Thyroid gland (tissue), 4 donors: Measurements from ENCODE around the gene EMILIN1. TPM values are rescaled to one million over a fixed set of nuclear protein-coding genes. Genes with fewer than 3 reads are reported as not detected.

ENCODE experiments used
- DNase-seq, 2 donors: peaks; one replicate each; pipeline ENCODE4 v3.0.0-alpha.2; 2019
- H3K27ac ChIP-seq, 3 donors: fragments of 200-600 bp; sonication (generic); 1 replicate in 2 of 3; 2 replicates in 1 of 3; pipeline ENCODE4 v1.5.1; 2016 to 2019; ENCODE audit warnings: mild to moderate bottlenecking in 1 of 3, moderate library complexity in 1 of 3
- H3K27me3 ChIP-seq: fragments of 200-600 bp; sonication (generic); one replicate; pipeline ENCODE4 v1.5.1; 2019
- H3K36me3 ChIP-seq, 2 donors: fragments of 200-600 bp; sonication (generic); one replicate each; pipeline ENCODE4 v1.5.1; 2016 to 2019
- H3K4me1 ChIP-seq, 2 donors: fragments of 200-600 bp; sonication (generic); one replicate each; pipeline ENCODE4 v1.5.1; 2017 to 2019
- H3K4me3 ChIP-seq, 3 donors: fragments of 200-600 bp; sonication (generic); replicated peaks in 1 of 3; 1 replicate in 2 of 3; 2 replicates in 1 of 3; pipeline ENCODE4 v1.5.1; 2016; ENCODE audit warnings: mild to moderate bottlenecking in 1 of 3
- H3K9me3 ChIP-seq: fragments of 200-600 bp; sonication (generic); one replicate; pipeline ENCODE4 v1.5.1; 2017
- POLR2A ChIP-seq, 2 donors: fragments of 450-650 bp; IDR thresholded peaks; one replicate each; pipeline ENCODE4 v1.6.1; 2017; ENCODE audit warnings: antibody characterized with exemption in 2 of 2, mild to moderate bottlenecking in 2 of 2, moderate library complexity in 1 of 2
- WGBS, 2 donors: methylation state at CpG; one replicate each; pipeline ENCODE4 v1.1.5; 2017; 5-methylcytosine and 5-hydroxymethylcytosine counted together
- intact Hi-C: fragments of 100-400 bp; cut with DNase I; formaldehyde crosslinking; loops from one replicate; pipeline ENCODE4 v1.15.1; 2023
- total RNA-seq, 4 donors: library from RNA; depleted of rRNA; stranded (reverse); fragments of >200 nt; gene quantifications; one replicate each; pipeline ENCODE4 v1.2.3, GENCODE V29; 2016
- TF ChIP-seq, protein P1 (sequence below), 6 experiments: fragments of 200-600 bp in 3 of 6; fragments of 450-650 bp in 3 of 6; sonication (generic) in 3 of 6; IDR thresholded peaks; one replicate each; pipeline ENCODE4 v1.5.1; 2016 to 2019; ENCODE audit warnings: antibody characterized with exemption in 6 of 6, mild to moderate bottlenecking in 2 of 6, inconsistent platforms in 1 of 6, moderate library complexity in 1 of 6

The EMILIN1 gene
- total RNA-seq, 4 donors from 2014 or later: 18.6 to 45.4 (median 29.3) TPM

DNA sequence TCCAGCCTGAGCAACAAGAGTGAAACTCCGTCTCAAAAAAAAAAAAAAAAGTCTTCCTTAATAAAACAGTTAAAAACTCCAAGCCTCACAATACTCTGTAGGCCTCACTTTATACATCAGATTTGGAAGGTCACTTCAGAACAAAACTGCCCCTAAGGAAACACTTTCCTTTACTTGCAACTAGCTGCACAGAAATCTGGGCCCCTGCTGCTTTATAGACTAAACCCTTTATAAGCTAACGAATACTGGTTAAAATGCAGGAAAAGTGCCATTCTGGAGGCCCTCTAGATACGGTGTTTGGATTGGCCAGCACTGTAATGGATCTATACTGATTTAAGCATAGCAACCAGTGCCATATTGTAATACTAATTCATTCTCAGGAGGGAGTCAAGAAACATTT is 46.7 kb downstream of the EMILIN1 start:
- H3K9me3 ChIP-seq: no peaks in the 10 kb centered on the region
- no peak overlapping the region for H3K4me3 ChIP-seq
- H3K27me3 ChIP-seq: no peaks in the 10 kb centered on the region
- peaks cover 0 to 10% of the 10 kb centered on the region in 2 donors for H3K4me1 ChIP-seq
- DNase-seq: no peak
- TF ChIP-seq, protein P1, sequence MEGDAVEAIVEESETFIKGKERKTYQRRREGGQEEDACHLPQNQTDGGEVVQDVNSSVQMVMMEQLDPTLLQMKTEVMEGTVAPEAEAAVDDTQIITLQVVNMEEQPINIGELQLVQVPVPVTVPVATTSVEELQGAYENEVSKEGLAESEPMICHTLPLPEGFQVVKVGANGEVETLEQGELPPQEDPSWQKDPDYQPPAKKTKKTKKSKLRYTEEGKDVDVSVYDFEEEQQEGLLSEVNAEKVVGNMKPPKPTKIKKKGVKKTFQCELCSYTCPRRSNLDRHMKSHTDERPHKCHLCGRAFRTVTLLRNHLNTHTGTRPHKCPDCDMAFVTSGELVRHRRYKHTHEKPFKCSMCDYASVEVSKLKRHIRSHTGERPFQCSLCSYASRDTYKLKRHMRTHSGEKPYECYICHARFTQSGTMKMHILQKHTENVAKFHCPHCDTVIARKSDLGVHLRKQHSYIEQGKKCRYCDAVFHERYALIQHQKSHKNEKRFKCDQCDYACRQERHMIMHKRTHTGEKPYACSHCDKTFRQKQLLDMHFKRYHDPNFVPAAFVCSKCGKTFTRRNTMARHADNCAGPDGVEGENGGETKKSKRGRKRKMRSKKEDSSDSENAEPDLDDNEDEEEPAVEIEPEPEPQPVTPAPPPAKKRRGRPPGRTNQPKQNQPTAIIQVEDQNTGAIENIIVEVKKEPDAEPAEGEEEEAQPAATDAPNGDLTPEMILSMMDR (IDR thresholded peaks at IDR 0.05): no peak
- TF ChIP-seq POLR2A (IDR thresholded peaks at IDR 0.05): no peak
- intact Hi-C loops: no loop called here
- no peaks in the 10 kb centered on the region for H3K36me3 ChIP-seq
- no peak overlapping the region for H3K27ac ChIP-seq
- WGBS, 2 donors: 83 to 90% methylated on average over 3 of the region's 3 CpGs

DNA sequence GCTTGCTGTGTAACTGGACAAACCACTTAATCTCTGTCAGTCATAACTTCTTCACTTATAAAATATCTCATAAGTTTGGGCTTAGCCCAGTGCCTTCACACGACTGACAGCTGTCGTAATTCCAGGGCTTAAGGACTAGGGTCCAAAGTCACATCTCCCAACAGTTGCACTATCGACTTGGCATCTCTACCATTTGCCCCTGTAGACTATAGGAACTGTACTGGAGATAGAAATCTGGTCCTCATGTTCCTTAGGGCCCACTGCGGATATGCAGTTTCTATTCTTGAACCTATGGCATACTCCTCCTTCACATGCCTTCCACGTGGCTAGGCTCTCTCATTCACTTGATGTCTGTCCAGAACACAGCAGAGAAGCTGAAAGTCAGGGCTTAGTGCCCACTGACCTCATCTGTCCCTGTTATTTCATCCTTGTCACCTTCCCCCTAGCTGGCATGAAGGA is 47.9 kb downstream of the EMILIN1 start:
- Histone ChIP-seq H3K27me3 (no peaks in the 10 kb centered on the region), H3K4me3 (no peak overlapping the region), H3K4me1 (peaks cover 0 to 10% of the 10 kb centered on the region in 2 donors), H3K36me3 (peaks cover 10% of the 10 kb centered on the region in 2 donors), H3K9me3 (no peaks in the 10 kb centered on the region), H3K27ac (no peak overlapping the region)
- intact Hi-C loops: no loop called here
- TF ChIP-seq, protein P1 (IDR thresholded peaks at IDR 0.05): no peak
- TF ChIP-seq POLR2A (IDR thresholded peaks at IDR 0.05): no peak
- 62 to 65% methylated on average over 5 of the region's 5 CpGs for WGBS, 2 donors
- no peak for DNase-seq

DNA sequence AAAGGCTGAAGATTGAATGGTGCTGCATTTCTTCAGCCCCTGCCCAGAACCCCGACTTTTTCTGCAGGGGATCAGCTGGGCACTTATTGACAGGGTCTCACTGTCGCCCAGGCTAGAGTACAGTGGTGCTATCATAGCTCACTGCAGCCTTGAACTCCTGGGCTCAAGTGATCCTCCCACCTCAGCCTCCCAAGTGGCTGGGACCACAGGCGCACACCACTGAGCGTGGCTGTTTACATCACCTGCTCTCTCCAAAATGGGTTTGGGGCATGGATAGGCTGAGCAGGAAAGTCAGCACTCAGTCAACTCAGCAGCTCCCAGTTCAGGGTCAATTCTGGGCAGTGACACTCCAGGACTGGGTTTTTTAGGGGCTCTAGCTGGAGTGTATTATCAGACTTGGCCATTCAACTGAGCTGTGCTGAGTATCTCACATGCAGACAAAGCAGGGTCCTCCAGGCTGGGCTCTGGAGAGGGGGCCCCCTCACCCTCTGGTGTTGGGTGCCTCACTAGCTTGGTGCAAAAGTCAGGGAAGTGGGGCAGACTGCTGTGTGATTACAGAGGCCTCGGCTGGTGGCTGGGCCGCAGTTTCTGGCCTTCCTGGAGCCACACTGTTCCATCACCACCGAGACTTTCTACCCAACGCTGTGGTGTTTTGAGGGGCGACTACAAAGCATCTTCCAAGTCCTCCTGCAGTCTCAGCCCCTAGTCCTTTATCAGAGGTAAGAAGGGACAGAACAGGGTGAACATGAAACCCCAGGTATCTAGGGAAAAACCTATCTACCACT is 49.7 kb downstream of the EMILIN1 start:
- TF ChIP-seq POLR2A (IDR thresholded peaks at IDR 0.05): no peak
- TF ChIP-seq, protein P1 (IDR thresholded peaks at IDR 0.05): no peak
- DNase-seq: no peak
- Histone ChIP-seq H3K27ac (no peak overlapping the region), H3K4me3 (no peak overlapping the region), H3K9me3 (no peaks in the 10 kb centered on the region), H3K27me3 (no peaks in the 10 kb centered on the region), H3K4me1 (peaks cover 2 to 14% of the 10 kb centered on the region in 2 donors), H3K36me3 (peaks cover 11 to 24% of the 10 kb centered on the region in 2 donors)
- 81 to 94% methylated on average over 3 to 7 of the region's 9 CpGs for WGBS, 2 donors
- intact Hi-C loops: no loop called here

DNA sequence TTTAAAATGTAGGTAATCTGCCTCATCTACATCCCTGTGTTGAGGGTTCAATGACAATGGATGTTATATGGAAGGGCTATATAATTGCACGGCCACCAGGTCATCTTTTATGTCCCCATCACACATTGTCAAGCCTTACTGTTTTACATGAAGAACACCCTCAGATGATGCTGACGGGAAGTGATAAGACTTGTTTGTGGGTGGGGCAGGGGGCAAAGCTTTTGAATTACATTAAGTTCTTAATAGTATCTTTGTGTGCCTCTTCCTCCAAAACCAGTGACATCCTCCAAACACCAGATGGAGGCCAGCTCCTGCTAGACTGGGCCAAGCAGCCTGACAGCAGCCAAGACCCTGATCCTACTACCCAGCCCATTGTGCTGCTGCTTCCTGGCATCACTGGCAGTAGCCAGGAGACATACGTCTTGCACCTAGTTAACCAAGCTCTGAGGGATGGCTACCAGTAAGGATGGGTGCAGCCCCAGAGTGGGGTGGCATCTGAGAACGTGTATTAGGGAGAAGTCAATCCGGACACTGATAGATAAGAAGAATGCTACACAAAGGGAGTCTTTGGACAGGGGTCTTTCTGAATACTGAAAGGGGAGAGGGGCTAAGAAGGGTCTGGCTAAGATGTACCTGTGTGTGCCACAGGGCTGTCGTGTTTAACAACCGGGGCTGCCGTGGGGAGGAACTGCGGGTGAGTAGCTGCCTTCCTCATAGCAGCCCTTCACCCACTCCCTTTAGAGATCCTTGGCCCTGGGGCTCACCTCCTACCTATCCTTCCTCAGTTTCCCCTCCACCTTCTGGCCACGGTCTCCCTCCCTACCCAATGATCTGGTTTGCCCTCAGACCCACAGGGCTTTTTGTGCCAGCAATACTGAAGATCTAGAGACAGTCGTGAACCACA is 50.5 kb downstream of the EMILIN1 start:
- Histone ChIP-seq H3K27ac (no peak overlapping the region), H3K27me3 (no peaks in the 10 kb centered on the region), H3K36me3 (peaks cover 11 to 24% of the 10 kb centered on the region in 2 donors), H3K4me1 (peaks cover 10 to 15% of the 10 kb centered on the region in 2 donors), H3K9me3 (no peaks in the 10 kb centered on the region), H3K4me3 (no peak overlapping the region)
- DNase-seq: no peak
- intact Hi-C loops: no loop called here
- 83 to 89% methylated on average over 11 of the region's 11 CpGs for WGBS, 2 donors
- TF ChIP-seq POLR2A (IDR thresholded peaks at IDR 0.05): no peak
- TF ChIP-seq, protein P1 (IDR thresholded peaks at IDR 0.05): no peak
